ENCODE data around the gene CLEC2D.
"Not testable (repeated sequence)": the region's sequence is repeated elsewhere in the genome, so short reads cannot be mapped to it uniquely, and the experiment has no call there.

Gene CLEC2D

DNA sequence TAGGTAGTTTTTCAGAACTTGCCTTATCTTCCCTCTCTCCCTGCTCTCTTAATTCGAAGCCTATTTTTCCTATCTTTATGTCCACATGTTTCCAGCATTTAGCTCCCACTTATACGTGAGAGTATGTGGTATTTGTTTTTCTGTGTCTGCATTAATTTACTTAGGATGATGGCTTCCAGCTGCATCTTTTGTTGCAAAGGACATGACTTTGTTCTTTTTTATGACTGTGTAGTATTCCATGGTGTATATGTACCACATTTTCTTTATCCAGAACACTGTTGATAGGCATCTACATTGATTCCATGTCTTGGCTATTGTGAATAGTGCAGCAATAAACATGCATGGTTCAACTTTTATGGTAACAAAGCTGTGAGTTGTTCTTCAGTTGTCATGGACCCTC, 7.8 kb upstream of the CLEC2D start:
- no peak for DNase-seq

DNA sequence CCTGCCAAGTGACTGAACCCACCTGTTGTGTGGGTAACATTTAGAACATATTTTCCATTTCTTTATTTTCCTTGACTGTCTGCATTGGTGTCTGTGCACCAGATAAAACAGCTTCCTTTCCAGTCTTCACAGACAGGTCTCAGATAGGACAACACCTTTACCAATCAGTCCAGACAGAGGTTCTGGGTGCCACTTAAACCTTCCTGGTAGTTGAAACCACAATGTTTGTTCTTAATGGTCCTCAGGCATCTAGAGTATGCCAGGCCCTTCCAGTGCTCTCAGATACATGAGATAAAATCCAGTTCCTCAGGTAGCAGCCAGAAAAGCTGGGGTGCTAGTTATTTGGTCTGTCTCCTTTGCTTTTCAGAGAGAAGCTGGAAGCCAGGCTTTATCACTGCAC, 7.0 kb upstream of the CLEC2D start:
- DNase-seq, result no peak

DNA sequence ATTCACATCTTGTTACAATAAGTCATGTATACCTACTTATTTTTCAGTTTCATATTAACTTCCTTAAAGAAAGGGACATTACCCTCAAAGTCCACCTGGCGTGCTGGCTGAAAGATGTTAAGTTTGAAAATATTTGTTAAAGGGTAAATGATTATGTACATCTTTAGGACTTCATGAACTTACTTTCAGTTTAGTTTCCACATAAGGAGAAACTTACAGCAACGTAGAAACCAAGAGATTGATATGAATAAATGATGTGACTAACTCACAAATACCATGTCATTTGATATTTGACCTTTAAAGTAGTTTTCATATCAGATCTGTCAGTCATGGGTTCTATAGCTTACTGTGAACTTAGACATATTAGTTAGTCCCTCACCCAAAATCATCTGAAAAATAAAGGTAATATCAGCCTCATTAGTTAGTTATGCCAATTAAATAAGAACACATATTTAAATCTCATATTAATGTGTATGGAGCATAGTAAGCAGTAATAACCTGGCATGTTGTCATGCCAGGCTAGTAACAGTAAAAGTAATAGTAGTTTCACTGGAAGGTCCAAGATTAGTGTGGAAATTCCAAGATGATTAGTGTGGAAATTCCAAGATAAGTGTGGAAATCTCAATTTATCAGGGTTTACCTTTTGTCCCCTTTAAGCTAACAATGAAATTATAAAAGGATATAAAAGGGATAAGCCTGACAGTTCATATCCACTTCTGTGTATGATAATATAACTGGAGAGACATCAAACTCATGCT, 1.9 kb upstream of the CLEC2D start:
- DNase-seq, result no peak

DNA sequence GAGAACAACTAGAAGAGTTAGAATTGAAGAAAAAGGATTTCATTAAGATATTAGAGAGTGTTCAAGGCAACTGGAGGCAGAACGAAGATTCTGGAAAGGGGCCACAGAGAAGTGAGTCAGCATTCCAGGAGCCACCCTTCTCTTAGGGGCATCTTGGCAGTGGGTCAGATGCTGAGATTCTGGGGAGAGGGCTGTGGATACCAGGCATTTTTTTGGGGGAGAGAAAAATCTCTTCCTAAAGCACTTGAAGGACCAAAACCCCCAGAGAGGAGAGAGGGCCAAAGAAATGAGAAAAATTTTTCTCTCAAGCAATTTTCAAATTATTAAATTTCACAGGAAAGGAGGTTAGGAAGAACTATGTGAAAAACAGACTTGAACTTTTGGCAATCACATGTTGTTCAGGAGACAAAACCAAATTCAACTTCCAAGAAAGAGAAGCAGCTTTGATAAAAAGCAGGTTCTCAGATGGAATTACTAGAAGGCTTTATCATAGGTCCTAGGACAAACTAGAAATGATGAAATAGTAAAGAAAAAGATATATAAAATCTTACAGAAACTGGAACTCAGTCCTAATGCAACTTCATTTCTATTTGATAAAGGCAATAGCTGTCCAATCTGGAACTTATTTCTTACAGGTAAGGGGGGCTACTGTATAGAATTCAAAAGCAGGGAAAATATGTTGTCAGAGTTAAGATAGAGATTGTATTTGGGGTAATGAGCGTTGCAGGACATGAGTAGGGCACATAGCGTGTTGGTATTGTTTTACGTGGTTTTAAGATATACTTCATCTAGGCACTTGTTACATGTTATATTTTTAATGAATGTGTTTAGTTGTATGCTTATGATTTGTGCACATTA, 1.1 kb upstream of the CLEC2D start:
- no peak for DNase-seq

DNA sequence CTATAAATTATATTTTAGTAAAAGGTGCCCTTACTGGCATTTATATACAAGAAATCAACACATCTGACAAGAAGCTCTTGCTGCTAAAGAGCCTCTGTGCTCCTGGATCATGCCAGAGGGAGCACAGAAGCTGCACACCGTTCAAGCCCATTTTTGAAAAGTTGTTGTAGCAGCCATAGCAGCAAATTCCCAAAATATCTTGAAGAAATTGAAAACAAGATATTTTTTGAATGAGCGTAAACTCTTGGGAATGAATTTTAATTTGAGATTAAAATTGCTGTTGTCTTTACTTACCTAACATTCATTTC, 540 bp upstream of the CLEC2D start:
- DNase-seq, result no peak

DNA sequence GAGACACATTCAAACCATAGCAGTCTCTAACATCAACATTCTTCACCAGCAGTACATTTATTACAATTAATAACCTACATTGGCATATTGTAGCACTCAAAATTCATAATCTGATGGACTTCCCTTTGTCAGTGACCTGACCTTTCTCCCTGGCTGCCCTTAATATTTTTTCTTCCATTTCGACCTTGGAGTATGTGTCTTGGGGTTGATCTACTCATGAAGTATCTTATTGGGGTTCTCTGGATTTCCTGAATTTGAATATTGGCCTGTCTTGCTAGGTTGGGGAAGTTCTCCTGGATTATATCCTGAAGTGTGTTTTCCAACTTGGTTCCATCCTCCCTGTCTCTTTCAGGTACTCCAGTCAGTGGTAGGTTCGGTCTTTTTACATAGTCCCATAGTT, 2.8 kb downstream of the CLEC2D start:
- not testable (repeated sequence) for DNase-seq

DNA sequence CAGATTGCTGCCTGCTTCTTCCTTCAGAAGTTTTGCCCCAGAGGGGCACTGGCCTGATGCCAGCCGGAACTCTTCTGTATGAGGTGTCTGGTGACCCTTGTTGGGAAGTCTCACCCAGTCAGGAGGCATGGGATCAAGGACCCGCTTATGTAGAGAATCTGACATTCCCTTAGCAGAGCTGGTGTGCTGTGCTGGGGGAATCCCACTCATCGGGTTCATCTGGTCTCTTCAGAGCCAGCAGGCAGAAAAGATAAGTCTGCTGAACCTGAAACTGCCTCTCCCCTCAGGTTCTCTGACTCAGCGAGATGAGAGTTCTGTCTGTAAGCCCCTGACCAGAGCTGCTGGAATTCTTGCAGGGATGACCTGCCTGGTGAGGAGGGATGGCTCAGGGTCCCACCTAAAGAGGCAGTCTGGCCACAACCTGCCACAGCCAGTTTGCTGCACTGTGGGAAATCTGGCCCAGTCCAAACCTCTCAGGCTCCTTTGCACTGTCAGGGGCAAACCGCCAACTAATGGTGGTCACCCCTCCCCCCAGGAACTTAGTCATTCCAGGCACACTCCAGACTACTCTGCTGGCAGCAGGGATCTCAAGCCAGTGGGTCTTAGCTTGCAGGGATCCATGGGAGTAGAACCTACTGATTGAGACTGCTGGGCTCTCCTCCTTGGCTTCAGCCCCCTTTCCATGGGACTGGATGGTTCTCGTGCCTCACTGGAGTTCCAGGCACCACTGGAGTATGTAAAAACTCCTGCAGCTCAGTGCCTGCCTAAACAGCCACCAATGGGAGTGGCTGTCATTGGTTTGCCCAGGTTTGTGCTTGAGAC, 4.1 kb downstream of the CLEC2D start:
- DNase-seq, result no peak

DNA sequence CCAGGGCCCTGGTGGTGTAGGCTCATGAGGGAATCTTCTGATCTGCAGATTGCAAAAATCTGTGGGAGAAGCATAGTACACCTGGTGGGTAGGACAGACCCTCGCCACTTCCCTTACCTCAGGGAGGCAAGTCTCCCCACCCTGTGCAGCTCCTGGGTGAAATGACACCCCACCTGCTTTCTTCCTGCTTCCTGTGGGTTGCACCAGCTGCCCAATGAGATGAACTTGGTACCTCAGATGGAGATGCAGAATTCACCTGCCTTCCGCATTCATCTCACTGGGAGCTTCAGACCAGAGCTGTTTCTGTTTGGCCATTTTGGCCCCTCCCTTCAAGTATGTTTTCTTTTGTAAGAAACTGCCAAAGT, 4.7 kb downstream of the CLEC2D start:
- no peak for DNase-seq

DNA sequence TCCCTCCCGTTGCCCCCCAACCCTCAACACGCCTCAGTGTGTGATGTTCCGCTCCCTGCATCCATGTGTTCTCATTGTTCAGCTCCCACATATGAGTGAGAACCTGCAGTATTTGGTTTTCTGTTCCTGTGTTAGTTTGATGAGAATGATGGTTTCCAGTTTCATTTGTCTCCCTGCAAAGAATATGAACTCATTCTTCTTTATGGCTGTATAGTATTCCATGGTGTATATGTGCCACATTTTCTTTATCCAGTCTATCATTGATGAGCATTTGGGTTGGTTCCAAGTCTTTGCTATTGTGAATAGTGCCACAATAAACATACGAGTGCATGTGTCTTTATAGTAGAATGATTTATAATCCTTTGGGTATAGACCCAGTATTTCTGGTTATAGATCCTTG, 13.0 kb downstream of the CLEC2D start:
- DNase-seq, result not testable (repeated sequence)

DNA sequence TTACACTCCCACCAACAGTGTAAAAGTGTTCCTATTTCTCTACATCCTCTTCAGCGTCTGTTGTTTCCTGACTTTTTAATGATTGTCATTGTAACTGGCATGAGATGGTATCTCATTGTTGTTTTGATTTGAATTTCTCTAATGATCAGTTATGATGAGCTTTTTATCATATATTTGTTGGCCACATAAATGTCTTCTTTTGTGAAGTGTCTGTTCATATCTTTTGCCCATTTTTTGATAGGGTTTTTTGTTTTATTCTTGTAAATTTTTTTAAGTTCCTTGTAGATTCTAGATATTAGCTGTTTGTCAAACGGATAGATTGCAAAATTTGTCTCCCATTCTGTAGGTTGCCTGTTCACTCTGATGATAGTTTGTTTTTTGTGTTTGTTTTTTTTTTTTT, 13.4 kb downstream of the CLEC2D start:
- not testable (repeated sequence) for DNase-seq

DNA sequence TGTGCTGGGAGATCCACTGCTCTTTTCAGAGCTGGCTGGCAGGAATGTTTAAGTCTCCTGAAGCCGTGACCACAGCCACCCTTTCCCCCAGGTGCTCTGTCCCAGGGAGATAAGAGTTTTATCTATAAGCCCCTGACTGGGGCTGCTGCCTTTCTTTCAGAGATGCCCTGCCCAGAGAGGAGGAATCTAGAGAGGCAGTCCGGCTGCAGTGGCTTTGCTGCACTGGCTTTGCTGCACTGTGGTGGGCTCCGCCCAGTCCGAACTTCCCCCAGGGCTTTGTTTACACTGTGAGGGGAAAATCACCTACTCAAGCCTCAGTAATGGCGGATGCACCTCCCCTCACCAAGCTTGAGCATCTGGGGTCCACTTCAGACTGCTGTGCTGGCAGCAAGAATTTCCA, 15.9 kb downstream of the CLEC2D start:
- not testable (repeated sequence) for DNase-seq

DNA sequence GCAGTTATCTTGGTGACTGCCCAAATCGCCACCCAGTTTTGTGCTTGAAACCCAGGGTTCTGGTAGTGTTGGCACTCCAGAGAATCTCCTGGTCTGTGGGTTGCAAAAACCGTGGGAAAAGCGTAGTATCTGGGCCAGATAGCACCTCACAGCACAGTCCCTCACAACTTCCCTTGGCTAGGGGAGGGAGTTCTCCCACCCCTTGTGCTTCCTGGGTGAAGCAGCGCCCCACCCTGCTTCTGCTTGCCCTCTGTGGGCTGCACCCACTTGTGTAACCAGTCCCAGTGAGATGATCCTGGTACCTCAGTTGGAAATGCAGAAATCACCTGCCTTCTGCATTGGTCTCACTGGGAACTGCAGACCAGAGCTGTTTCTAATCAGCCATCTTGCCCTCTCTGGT, 16.4 kb downstream of the CLEC2D start:
- DNase-seq, result no peak

DNA sequence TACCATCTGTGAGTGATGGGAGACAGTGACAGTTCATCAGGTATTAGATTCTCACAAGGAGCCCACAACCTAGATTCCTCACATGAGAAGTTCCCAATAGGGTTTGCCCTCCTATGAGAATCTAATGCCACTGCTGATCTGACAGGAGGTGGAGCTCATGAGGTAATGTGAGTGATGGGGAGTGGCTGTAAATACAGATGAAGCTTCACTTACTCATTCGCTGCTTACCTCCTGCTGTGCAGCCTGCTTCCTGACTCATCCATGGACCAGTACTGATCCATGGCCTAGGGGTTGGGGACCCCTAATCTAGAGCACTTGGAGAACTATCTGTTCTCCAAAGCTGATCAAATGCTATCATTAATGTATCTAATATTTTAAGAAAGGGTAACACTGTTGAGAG, 17.7 kb downstream of the CLEC2D start:
- no peak for DNase-seq

DNA sequence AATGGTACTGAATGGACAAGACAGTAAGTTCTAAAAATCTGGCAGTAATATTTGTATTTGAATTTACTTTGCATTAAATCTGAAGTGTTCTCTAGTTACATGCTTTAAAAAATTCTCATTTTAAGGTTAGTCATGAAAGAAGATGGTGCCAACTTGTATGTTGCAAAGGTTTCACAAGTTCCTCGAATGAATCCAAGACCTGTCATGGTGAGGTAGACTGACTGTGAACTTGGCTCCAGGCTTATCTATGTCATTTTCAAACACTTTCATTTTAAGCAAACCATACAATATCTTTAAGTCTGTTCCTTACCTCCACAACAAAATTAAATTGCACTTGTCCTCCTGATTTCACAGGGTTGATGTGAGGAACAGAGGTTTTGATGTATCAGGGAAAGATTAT, 23.4 kb downstream of the CLEC2D start:
- DNase-seq, result no peak

DNA sequence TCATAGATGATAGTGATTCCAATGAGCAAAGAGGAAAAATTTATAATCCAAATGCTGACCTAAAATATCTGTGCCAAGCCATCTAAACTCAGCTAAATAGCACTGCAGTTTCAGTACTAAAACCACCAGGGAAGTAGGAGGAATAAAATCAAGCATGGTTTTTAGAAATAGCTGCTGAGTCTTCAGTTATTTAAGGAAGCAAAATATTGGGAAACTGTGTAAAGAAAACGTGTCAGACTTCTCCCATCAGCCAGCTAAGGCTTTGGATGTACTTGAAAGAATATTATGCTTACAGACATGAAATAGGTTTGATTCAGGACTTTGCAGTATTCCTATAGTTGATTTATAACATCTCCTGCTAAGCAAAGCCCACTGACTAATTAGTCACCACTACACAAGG, 24.7 kb downstream of the CLEC2D start:
- no peak for DNase-seq

DNA sequence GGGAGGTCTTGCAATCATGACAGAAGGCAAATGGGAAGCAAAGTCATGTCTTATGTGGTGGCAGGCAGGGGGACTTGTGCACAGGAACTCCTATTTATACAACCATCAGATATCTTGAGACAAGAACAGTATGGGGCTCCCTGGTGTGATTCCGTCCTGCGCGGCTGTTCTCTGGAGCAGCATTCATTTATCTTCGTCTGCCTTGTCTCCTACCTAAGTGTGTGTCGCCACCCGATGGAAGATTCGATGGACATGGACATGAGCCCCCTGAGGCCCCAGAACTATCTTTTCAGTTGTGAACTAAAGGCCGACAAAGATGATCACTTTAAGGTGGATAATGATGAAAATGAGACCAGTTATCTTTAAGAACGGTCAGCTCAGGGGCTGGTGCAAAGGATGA, 25.6 kb downstream of the CLEC2D start:
- DNase-seq, result not testable (repeated sequence)

DNA sequence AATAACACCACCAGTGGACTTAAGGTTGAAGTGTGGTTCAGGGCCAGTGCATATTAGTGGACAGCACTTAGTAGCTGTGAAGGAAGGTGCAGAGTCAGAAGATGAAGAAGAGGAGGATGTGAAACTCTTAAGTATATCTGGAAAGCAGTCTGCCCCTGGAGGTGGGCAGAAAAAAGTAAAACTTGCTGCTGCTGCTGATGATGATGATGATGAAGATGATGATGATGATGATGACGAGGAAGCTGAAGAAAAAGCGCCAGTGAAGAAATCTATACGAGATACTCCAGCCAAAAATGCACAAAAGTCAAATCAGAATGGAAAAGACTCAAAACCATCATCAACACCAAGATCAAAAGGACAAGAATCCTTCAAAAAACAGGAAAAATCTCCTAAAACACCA, 26.1 kb downstream of the CLEC2D start:
- not testable (repeated sequence) for DNase-seq

DNA sequence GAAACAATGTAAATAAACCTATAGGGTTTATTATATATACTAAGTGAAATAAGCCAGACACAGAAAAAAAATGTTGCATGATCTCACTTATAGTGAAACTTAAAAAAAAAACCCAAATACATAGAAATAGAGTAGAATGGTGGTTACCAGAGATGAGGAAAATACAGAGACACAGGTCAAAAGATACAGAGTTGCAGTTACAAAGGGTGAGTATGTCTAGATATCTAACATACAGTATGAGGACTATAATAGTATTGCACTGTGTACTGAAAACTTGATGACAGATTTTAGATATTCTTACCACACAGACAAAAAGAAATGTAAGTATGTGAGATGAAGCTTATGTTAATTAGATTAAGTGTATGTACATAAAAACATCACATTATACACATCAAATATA, 28.1 kb downstream of the CLEC2D start:
- no peak for DNase-seq

DNA sequence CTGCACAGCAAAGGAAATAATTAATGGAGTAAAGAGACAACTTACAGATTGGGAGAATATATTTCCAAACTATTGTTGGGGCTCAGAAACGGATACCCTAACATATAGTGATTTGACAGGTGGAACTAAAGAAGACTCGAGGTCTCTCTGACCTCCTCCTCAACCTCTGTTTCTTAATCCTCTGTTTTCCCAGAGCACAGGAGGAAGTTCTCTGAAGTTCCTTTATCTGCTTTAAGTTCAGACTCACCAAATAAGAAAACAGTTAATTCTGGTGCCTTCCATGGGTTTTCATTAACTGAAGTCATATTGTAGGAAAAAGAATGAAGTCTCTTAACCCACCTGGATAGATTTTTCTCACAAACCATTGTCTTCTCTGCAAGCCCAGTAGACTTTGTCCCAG, 29.2 kb downstream of the CLEC2D start:
- DNase-seq, result no peak

DNA sequence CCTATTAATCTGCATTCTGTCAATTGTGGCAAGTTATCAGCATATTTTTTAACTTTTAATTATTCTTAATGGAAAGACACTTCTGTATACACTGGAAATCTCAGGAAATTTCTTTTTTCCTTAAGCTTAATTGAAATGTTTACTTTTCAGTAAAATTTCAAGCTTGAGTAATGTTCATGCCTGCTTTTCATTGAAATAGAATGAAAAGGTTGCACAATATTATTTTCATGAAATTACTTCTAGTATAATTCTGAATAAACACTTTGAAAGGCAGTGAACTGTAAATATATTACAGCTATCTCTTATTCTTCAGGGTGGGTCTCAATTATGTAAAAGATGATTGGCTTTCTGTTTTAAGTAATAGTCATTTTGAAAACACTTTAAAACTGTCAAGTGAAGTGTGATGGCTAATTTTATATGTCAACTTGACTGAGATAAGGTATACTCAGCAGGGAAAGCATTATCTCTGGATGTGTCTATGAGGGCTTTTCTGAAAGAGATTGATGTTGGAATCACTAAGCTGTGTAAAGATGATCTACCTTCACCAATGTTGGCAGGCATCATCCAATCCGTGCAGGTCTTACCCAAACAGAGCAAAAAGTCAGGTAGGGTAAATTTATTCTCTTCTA, 29.9 kb downstream of the CLEC2D start:
- no peak for DNase-seq

DNA sequence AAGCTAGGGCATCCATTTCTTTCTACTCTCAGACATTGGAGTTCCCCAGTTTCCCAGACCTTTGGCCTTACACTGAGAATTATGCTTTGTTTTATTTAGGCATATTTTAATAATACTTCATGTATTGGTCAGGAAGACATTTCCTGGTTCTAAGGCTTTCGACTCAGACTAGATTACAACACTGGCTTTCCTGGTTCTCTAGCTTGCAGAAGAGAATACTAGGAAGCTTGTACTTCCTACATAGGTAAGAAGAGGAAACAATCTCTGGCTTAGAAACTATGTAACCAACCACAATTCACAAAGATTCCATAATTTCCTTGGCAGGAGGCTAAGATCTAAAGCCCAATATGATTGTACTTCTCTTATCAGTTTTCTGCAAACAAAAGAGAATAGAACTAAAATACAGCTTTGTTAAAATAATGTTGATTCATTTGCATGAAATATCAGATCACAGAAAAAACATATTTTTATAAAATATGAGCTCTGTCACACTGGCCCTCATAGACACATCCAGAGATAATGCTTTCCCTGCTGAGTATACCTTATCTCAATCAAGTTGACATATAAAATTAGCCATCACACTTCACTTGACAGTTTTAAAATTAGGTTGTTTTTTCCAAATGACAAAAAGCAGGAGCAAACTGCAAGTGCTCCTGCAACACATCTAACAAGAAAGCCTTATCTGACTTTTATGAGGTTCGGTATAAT, 30.5 kb downstream of the CLEC2D start:
- no peak for DNase-seq

DNA sequence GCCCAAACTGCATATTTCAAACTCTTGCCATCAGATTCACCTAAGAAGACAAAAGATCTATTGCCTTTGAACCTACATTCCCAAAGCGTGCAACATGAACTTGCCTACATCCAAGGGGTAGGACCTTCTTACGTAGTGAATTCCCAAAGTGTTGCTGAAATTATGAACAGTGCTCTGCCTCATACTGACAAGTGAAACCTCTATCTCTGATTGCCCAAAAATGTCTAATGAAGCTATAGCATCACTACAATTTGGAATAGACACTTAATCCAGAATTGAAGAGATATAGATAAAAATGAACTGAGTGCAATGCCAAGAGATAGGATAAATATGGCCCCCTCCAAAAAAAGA, 31.1 kb downstream of the CLEC2D start:
- DNase-seq, result no peak
